Kidney (tissue), 14 donors: ENCODE data around the gene MEIOB. TPM values are rescaled to one million over a fixed set of nuclear protein-coding genes. Genes with fewer than 3 reads are reported as not detected.
A peak's percentile ranks its signal among the peaks of the same experiment; 100 is the strongest.

Experiments used
- DNase-seq, 5 donors: peaks; one replicate each; pipeline ENCODE4 v3.0.0-alpha.2; 2013 to 2020
- FAIRE-seq: peaks from 2 replicates; lab custom pipeline; 2012; peaks lifted over from hg19 to GRCh38; lab: Jason Lieb, UNC
- H3K27ac ChIP-seq, 2 donors: one replicate each; pipeline ENCODE4 v1.7.0; 2013; ENCODE audit warnings: low read depth in 2 of 2, low read length in 2 of 2, inconsistent platforms in 1 of 2
- H3K27me3 ChIP-seq: one replicate; pipeline ENCODE4 v1.7.1; 2013; ENCODE audit warnings: low read length, inconsistent platforms; ENCODE audit not compliant: control insufficient read depth, insufficient read depth
- H3K36me3 ChIP-seq, 3 donors: one replicate each; pipeline versions ENCODE4 v1.7.0 to v1.7.1; 2013; ENCODE audit warnings: low read length in 3 of 3, control low read depth in 1 of 3, inconsistent platforms in 1 of 3; ENCODE audit not compliant: insufficient read depth in 3 of 3, control insufficient read depth in 2 of 3
- H3K4me1 ChIP-seq, 3 donors: one replicate each; pipeline versions ENCODE4 v1.7.0 to v1.7.1; 2013; ENCODE audit warnings: low read length in 3 of 3, inconsistent platforms in 1 of 3, low read depth in 1 of 3; ENCODE audit not compliant: control insufficient read depth in 2 of 3, insufficient read depth in 2 of 3
- H3K4me3 ChIP-seq, 3 donors: one replicate each; pipeline versions ENCODE4 v1.7.0 to v1.8.1; 2013; ENCODE audit warnings: low read length in 3 of 3, control low read depth in 1 of 3, inconsistent platforms in 1 of 3
- H3K9ac ChIP-seq, 3 donors: one replicate each; pipeline versions ENCODE4 v1.7.0 to v1.7.1; 2013; ENCODE audit warnings: low read length in 3 of 3, control low read depth in 1 of 3, inconsistent platforms in 1 of 3
- H3K9me3 ChIP-seq, 3 donors: one replicate each; pipeline versions ENCODE4 v1.7.0 to v1.7.1; 2013; ENCODE audit warnings: low read length in 3 of 3, control low read depth in 1 of 3, inconsistent platforms in 1 of 3; ENCODE audit not compliant: control insufficient read depth in 2 of 3, insufficient read depth in 1 of 3
- CTCF ChIP-seq: IDR thresholded peaks from 3 replicates; pipeline ENCODE4 v1.5.1; 2012; ENCODE audit warnings: mild to moderate bottlenecking, moderate library complexity, borderline replicate concordance; ENCODE audit not compliant: insufficient read depth; ENCODE audit errors: extremely low read depth
- intact Hi-C: fragments of 100-400 bp; cut with DNase I; formaldehyde crosslinking; loops from one replicate; pipeline ENCODE4 v1.11.1; 2022
- polyA plus RNA-seq: library from polyadenylated mRNA; stranded (reverse); fragments of 350-450 nt; fragmentation: Illumina TruSeq; extraction: RNeasy Lipid Tissue Mini Kit (QIAGEN cat#74804); gene quantifications from one replicate; pipeline ENCODE4 v1.2.3, GENCODE V29; 2014; ENCODE audit warnings: low read depth, low replicate concordance; ENCODE audit not compliant: insufficient read depth
- total RNA-seq: library from RNA; stranded (reverse); fragmentation: NEBNext Ultra II Directional; extraction: Animal tissue kit (Norgen Biotek cat#: 25700); gene quantifications from one replicate; pipeline ENCODE4 v1.2.1, GENCODE V29; 2021
- donor health status: control.
- donor health status: control.
- donor health status: control.
- donor health status: control.
- donor health status: control.
- donor health status: DM: yes; HTN: yes; CAD: no.
- donor health status: Normal renal cell carcinoma (clear cell type).

The MEIOB gene
- total and polyA plus RNA-seq, 2 donors from 2014 or later: 0.16 to 1.4 TPM

GRCh38 chr16:1812732-1813163, 59.2 kb downstream of the MEIOB start:
- peak; percentile 56 for TF ChIP-seq CTCF
- no peak overlapping the region for H3K9ac ChIP-seq
- H3K4me1 ChIP-seq: no peaks in the 10 kb centered on the region
- FAIRE-seq: no peak
- no peak overlapping the region for H3K27ac ChIP-seq
- no peak overlapping the region for H3K4me3 ChIP-seq
- DNase-seq: peak; percentile 78 to 88 (median 83)
- H3K9me3 ChIP-seq: no peaks in the 10 kb centered on the region
- intact Hi-C loops: no loop called here
- no peaks in the 10 kb centered on the region for H3K27me3 ChIP-seq
- peaks cover 0 to 31% (median 11%) of the 10 kb centered on the region in 3 donors for H3K36me3 ChIP-seq

DNA sequence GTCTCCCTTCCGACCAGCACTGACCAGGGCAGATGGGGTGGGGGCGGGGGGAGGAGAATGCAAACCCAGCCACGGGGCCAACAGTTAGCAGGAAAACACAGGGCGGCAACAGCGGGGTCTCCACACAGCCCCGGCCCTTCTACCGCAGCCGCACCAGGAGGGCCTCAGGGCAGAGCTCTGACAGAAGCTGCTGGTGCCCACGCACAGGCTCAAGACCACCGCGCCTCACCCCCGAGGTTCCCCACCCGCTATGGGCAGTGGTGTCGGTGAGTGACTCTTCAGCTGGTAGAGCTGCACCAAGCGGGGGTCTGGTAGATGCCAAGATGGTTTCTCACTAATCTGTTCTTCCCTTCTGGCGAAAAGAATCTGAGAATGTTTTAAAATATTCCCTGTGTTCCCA, 61.4 kb downstream of the MEIOB start:
- Histone ChIP-seq H3K9me3 (no peaks in the 10 kb centered on the region), H3K4me1 (no peaks in the 10 kb centered on the region), H3K4me3 (no peak overlapping the region), H3K27me3 (no peaks in the 10 kb centered on the region), H3K36me3 (peaks cover 0 to 28% (median 8%) of the 10 kb centered on the region in 3 donors), H3K27ac (no peak overlapping the region), H3K9ac (no peak overlapping the region)
- DNase-seq (no peak), FAIRE-seq (no peak)
- intact Hi-C loops: no loop called here
- no peak for TF ChIP-seq CTCF

DNA sequence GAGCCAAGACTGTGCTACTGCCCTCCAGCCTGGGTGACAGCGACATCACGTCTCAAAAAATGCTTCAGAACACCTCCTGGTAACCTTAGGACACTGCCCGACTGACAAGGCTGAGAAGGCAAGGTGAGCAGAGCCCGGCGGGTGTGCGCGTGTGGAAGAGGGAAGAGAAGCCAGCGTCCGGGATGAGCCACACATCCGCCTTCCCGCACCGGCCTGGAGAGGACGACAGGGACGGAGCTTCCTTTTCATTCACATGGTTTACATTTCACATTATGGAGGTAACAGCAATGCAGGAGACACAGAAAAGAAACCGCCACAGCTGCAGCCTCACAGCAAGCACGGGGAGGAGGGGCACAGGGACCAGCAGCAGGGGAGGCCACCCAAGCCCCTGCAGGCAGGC, 61.9 kb downstream of the MEIOB start:
- intact Hi-C loops: no loop called here
- DNase-seq: no peak

More for the DNA sequence above, 61.9 kb downstream of the MEIOB start:
- peaks cover 0 to 24% (median 8%) of the 10 kb centered on the region in 3 donors for H3K36me3 ChIP-seq
- TF ChIP-seq CTCF: no peak
- H3K4me3 ChIP-seq: no peak overlapping the region
- H3K4me1 ChIP-seq: no peaks in the 10 kb centered on the region
- H3K27me3 ChIP-seq: no peaks in the 10 kb centered on the region
- H3K9ac ChIP-seq: no peak overlapping the region
- no peak for FAIRE-seq
- H3K9me3 ChIP-seq: no peaks in the 10 kb centered on the region
- no peak overlapping the region for H3K27ac ChIP-seq
